NOMO-1 (cell line): ENCODE results near the gene RNU1-3.
A peak's percentile ranks its signal among the peaks of the same experiment; 100 is the strongest.
"Not testable (repeated sequence)": the region's sequence is repeated elsewhere in the genome, so short reads cannot be mapped to it uniquely, and the experiment has no call there.

Experiments used
- DNase-seq, 2 experiments: peaks; one replicate each; lab custom pipeline; 2025; ENCODE audit not compliant: unreplicated experiment in 2 of 2; lab: John Stamatoyannopoulos, UW

Gene RNU1-3

DNA sequence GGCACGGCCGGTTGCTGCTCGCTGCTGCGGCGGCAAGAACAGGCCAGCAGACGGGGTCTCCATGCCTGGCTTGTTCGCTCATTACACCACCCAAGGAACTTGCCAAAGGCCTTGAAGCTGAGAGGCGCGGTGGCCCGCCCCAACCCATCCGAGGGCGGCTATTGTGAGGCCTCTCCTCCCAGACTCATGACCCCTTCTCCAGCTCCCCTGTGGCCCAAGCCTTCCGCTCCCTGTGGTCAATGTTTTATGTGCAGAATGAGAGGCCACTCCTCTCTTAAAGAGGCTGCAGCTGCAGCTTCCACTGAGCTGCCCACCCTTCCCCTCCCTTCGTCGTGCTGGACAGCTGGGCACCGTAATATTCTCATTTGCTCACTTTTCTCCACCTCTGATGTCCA lies 27.6 kb upstream of the RNU1-3 start:
- DNase-seq, result not testable (repeated sequence)

- DNase-seq, result not testable (repeated sequence)
Measured at GRCh38 chr1:16693449-16694307, 26.9 kb upstream of the RNU1-3 start.

DNA sequence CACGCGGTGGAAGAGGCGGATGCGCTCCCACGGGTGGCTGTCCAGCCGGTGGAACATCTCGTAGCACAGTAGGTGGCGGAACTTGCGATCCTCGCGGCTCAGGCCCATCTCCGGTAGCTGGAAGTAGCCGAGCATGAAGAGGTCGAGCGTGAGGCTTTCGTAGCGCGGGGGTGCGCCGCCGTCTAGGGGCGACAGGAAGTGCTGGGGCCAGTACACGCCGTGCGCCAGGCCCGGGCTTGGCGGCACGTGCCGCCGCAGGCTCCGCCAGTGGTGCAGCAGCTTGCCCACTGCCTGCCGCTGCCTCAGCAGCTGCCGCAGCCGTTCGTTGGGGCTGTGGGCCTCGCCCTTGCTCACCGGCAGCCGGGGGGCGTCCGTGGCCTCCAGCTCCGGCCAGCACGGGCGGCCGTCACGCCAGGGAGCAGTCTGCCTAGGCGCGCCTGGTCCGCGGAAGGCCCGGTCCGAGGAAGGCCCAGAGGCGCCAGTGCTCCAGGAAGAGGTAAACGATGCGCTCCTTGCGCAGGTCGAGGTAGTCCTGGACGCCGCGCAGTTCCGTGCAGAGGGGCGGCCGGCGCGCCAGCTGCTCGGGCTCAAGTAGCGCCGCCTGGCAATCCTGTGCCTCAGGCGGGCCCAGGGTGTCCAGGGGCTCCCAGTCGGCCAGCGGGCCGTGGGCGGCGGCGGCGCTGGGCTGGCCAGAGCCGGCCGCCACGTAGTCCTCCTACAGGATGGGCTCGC lies 26.1 kb upstream of the RNU1-3 start:
- DNase-seq, result not testable (repeated sequence)

GRCh38 chr1:16692283-16692682 lies 25.5 kb upstream of the RNU1-3 start:
- not testable (repeated sequence) for DNase-seq

GRCh38 chr1:16690971-16691682 lies 24.4 kb upstream of the RNU1-3 start:
- not testable (repeated sequence) for DNase-seq

GRCh38 chr1:16687132-16687800 lies 20.5 kb upstream of the RNU1-3 start:
- DNase-seq, result not testable (repeated sequence)

- DNase-seq, result not testable (repeated sequence)
Measured at GRCh38 chr1:16685445-16686371, 19.0 kb upstream of the RNU1-3 start.

GRCh38 chr1:16684738-16685337 lies 18.1 kb upstream of the RNU1-3 start:
- DNase-seq, result peak in 1 of 2 experiments; percentile 19

DNA sequence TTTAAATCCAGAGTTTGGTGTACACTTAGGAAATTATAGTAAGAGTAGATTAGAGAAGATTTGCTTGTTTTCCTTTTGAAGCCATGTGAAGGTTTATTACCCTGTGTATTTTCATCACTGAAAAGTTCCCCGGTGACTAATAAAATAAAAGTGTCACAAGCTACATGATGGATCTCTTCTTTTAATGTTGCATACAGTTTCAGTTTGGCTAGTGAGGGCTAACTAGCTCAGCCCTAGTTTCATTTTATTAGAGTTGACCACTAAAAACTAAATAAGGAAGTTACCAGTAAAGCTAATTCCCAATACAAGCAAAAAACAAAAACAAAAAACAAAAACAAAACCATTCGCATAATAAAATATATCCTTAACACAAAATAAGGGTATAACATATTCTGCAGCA lies 17.4 kb upstream of the RNU1-3 start:
- DNase-seq, result not testable (repeated sequence)

GRCh38 chr1:16682803-16683202 lies 16.1 kb upstream of the RNU1-3 start:
- DNase-seq, result not testable (repeated sequence)

DNA sequence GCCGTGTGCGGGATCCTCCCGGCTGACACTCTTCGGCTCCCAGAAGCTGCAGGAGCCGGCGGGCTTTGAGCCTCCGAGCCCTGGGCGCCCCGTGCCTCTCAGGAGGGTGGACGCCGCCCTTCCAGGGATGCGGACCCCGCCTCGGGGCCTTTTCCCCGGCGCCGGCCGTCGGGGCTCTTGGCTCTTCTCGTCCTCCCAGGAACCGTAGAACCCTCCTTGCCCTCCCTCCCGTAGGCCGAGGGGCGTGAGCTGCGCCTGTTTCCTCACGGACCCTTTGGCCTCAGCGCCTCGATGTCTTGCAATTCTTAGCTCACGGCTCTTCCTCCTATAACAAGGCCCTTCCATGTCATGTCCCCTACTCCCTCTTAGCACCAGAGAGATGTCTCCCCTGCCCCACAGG lies 13.6 kb upstream of the RNU1-3 start:
- not testable (repeated sequence) for DNase-seq

GRCh38 chr1:16677552-16678431 lies 11.0 kb upstream of the RNU1-3 start:
- DNase-seq, result peak; percentile 55 to 66

- DNase-seq, result peak; percentile 46 to 75
Measured at GRCh38 chr1:16676661-16677523, 10.1 kb upstream of the RNU1-3 start.

- not testable (repeated sequence) for DNase-seq
Measured at GRCh38 chr1:16675118-16675510, 8.4 kb upstream of the RNU1-3 start.

DNA sequence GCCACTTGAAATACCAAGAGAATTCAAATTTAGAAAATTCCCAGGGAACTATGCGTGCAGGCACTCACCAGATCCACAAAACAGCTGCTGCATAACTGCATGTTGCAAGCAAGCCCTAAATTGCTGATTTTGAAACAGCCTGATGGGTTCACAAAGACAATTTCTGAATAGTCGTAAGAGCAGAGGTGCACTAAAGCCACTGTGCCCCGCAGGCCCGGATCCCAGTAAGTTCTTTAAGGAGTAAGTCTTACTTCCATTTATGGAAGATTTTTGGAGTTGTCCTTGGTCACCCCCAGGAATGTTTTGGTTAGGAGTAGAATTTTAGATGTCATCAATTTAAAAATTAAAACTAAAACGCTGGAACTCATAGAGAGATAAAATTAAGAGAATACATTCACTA lies 7.2 kb upstream of the RNU1-3 start:
- not testable (repeated sequence) for DNase-seq

DNA sequence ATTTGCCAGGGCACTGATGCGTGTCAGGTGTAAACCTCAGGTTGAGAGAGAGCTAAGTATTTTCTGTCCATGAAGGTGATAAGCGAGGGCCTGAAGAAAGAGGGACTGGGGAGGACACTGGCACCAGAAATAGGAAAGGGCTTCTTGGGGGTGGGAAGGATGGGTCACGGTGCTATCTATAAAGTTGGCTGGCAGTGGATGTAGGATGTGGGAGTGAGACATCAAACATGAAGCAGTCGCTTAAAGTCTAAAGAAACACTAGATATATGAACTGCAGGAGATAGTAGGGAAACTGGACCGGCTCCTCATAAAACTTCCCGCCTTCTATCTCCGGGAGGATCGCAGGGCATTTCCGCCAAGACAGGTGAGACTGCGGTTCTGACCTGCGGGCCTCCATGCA lies 912 bp downstream of the RNU1-3 start:
- DNase-seq, result not testable (repeated sequence)

GRCh38 chr1:16658234-16658633 lies 8.5 kb downstream of the RNU1-3 start:
- DNase-seq, result not testable (repeated sequence)
